HG03196 (cell line): ENCODE measurements around the gene FBXW11.

Source experiments
- ATAC-seq: cut with Tn5 transposase; IDR thresholded peaks from one replicate; pipeline ENCODE4 v1.9.1; 2021; ENCODE audit not compliant: unreplicated experiment

FBXW11 gene

GRCh38 chr5:171813813-171814490, 192.5 kb downstream of the FBXW11 start:
- no peak for ATAC-seq

- no peak for ATAC-seq
Observed at GRCh38 chr5:171813270-171813669, 193.2 kb downstream of the FBXW11 start.
